ENCODE results near the gene PAK1.

Gene PAK1

DNA sequence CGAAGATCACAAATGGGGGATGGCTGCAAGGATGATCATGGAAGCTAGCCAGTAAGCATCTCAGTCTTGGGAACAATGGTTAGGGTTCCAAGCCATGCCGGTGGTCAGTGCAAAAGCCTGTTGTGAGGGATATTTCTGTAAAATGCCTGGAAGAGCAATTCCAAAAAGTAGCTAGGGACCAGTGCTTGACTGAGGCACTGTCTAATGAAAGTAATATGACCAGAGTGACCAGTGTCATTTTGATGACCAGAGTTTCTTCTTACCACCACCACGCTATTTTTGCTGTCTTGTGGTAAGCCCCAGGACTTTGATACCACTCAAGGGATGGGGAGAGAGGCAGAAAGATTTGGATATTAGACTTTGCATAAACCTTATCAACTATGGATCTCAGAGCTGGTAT is 190.8 kb downstream of the PAK1 start:
- ATAC-seq: no peak
- TF ChIP-seq ZFP3 (CRISPR knock-in tag; IDR thresholded peaks at IDR 0.05): no peak
- no peak for TF ChIP-seq POU6F1 (CRISPR knock-in tag; IDR thresholded peaks at IDR 0.05; ENCODE audit: borderline replicate concordance, low read depth)
- no peak for TF ChIP-seq ARNTL (CRISPR knock-in tag; IDR thresholded peaks at IDR 0.05; ENCODE audit: borderline replicate concordance, low read depth)
- TF ChIP-seq ZC3H10 (CRISPR knock-in tag; IDR thresholded peaks at IDR 0.05): no peak
- no peak for TF ChIP-seq TOX (CRISPR knock-in tag; IDR thresholded peaks at IDR 0.05; ENCODE audit: borderline replicate concordance)
- TF ChIP-seq ISL1 (CRISPR knock-in tag; IDR thresholded peaks at IDR 0.05): no peak
- TF ChIP-seq, protein P1, sequence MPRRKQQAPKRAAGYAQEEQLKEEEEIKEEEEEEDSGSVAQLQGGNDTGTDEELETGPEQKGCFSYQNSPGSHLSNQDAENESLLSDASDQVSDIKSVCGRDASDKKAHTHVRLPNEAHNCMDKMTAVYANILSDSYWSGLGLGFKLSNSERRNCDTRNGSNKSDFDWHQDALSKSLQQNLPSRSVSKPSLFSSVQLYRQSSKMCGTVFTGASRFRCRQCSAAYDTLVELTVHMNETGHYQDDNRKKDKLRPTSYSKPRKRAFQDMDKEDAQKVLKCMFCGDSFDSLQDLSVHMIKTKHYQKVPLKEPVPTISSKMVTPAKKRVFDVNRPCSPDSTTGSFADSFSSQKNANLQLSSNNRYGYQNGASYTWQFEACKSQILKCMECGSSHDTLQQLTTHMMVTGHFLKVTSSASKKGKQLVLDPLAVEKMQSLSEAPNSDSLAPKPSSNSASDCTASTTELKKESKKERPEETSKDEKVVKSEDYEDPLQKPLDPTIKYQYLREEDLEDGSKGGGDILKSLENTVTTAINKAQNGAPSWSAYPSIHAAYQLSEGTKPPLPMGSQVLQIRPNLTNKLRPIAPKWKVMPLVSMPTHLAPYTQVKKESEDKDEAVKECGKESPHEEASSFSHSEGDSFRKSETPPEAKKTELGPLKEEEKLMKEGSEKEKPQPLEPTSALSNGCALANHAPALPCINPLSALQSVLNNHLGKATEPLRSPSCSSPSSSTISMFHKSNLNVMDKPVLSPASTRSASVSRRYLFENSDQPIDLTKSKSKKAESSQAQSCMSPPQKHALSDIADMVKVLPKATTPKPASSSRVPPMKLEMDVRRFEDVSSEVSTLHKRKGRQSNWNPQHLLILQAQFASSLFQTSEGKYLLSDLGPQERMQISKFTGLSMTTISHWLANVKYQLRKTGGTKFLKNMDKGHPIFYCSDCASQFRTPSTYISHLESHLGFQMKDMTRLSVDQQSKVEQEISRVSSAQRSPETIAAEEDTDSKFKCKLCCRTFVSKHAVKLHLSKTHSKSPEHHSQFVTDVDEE (CRISPR knock-in tag; IDR thresholded peaks at IDR 0.05): no peak
- TF ChIP-seq GLIS3 (CRISPR knock-in tag; IDR thresholded peaks at IDR 0.05): no peak
- TF ChIP-seq ZNF565 (CRISPR knock-in tag; conservative IDR thresholded peaks at IDR 0.05; ENCODE audit: low read depth): no peak

DNA sequence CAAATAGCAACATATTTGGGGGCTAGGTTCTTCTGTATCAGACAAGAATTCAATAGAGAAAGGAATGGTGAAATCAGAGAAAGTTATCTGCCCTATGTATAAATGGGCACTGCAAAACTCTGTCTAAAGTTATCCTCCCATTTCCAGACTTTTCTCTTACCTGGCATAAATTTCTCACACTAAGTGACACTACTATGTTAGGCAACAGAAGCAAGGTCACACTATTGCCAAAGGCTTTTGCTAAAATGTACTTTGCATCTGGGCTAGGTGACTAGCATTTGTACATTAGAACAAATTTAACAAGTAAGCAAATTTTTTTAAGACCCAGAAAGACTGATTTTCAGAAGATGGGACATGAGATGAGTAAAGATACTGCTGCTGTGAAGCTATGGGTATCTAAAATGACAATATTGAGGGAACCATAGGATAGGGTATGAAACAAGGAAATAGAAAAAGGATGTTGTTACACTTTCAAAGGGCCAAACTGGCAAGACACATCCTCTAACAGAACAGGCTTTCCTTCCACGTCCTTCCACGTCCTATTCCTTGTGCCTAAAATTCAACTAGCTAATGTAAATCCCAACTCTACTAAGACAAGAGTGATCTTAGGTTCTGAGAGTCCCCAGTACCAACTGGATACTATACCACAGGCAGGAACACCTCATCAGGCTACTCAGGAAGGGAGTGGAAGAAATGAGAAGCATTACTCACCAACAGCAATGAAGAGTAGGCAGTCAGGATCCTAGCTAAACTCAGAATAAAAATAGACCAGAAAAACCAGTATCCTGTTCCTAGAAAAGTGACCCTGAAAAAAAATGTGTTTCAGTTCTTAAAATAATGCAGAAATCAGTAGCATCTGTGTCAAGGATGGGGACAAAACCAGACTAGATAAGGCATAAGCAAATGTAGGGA is 195.0 kb downstream of the PAK1 start:
- no peak for ATAC-seq
- TF ChIP-seq, protein P2, sequence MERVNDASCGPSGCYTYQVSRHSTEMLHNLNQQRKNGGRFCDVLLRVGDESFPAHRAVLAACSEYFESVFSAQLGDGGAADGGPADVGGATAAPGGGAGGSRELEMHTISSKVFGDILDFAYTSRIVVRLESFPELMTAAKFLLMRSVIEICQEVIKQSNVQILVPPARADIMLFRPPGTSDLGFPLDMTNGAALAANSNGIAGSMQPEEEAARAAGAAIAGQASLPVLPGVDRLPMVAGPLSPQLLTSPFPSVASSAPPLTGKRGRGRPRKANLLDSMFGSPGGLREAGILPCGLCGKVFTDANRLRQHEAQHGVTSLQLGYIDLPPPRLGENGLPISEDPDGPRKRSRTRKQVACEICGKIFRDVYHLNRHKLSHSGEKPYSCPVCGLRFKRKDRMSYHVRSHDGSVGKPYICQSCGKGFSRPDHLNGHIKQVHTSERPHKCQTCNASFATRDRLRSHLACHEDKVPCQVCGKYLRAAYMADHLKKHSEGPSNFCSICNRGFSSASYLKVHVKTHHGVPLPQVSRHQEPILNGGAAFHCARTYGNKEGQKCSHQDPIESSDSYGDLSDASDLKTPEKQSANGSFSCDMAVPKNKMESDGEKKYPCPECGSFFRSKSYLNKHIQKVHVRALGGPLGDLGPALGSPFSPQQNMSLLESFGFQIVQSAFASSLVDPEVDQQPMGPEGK (CRISPR knock-in tag; IDR thresholded peaks at IDR 0.05; ENCODE audit: borderline replicate concordance): no peak
- TF ChIP-seq SNAI2 (CRISPR knock-in tag; IDR thresholded peaks at IDR 0.05) (no peak), TOX (CRISPR knock-in tag; IDR thresholded peaks at IDR 0.05; ENCODE audit: borderline replicate concordance) (no peak), ARNTL (CRISPR knock-in tag; IDR thresholded peaks at IDR 0.05; ENCODE audit: borderline replicate concordance, low read depth) (no peak), PPARA (CRISPR knock-in tag; IDR thresholded peaks at IDR 0.05; ENCODE audit: borderline replicate concordance) (no peak), RARB (CRISPR knock-in tag; IDR thresholded peaks at IDR 0.05) (no peak), ZNF565 (CRISPR knock-in tag; conservative IDR thresholded peaks at IDR 0.05; ENCODE audit: low read depth) (no peak), ZNF8 (CRISPR knock-in tag; IDR thresholded peaks at IDR 0.05) (no peak), CSDC2 (CRISPR knock-in tag; IDR thresholded peaks at IDR 0.05) (no peak), BACH2 (CRISPR knock-in tag; IDR thresholded peaks at IDR 0.05; ENCODE audit: borderline replicate concordance) (no peak)
- TF ChIP-seq, protein P3, sequence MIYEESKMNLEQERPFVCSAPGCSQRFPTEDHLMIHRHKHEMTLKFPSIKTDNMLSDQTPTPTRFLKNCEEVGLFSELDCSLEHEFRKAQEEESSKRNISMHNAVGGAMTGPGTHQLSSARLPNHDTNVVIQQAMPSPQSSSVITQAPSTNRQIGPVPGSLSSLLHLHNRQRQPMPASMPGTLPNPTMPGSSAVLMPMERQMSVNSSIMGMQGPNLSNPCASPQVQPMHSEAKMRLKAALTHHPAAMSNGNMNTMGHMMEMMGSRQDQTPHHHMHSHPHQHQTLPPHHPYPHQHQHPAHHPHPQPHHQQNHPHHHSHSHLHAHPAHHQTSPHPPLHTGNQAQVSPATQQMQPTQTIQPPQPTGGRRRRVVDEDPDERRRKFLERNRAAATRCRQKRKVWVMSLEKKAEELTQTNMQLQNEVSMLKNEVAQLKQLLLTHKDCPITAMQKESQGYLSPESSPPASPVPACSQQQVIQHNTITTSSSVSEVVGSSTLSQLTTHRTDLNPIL (CRISPR knock-in tag; IDR thresholded peaks at IDR 0.05; ENCODE audit: low read depth): no peak
- TF ChIP-seq, protein P1 (CRISPR knock-in tag; IDR thresholded peaks at IDR 0.05): no peak

DNA sequence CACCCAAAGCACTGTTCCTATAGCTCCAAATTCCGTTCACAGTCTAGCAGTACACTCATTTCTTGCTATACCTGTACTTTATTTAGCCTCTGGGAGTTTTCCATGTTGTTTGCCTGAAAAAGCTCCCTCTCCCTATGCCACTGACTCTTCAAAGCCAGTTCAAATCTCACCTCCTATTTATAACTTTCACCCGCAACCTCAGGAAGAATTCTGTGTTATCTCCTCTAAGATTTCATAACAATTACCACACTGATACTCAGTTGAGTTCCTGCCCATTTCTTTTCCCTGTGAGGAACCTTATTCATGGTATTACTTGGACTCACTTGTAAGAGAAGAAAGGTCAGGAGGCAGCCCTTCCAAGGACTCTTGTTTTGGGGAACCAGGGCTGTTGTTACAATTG is 197.6 kb downstream of the PAK1 start:
- no peak for ATAC-seq
- TF ChIP-seq CSRNP3 (CRISPR knock-in tag; IDR thresholded peaks at IDR 0.05) (no peak), POU6F1 (CRISPR knock-in tag; IDR thresholded peaks at IDR 0.05; ENCODE audit: borderline replicate concordance, low read depth) (no peak), BACH2 (CRISPR knock-in tag; IDR thresholded peaks at IDR 0.05; ENCODE audit: borderline replicate concordance) (no peak), SNAI2 (CRISPR knock-in tag; IDR thresholded peaks at IDR 0.05) (no peak), GLIS3 (CRISPR knock-in tag; IDR thresholded peaks at IDR 0.05) (no peak)

Measured in SK-N-SH treated with all-trans-retinoic acid at 6 μM for 48 hours (cell line).